Measurements from ENCODE around the gene RBPMS2. TPM values are rescaled to one million over a fixed set of nuclear protein-coding genes. Genes with fewer than 3 reads are reported as not detected.

The RBPMS2 gene
- total RNA-seq, 1 experiment from 2014 or later: 181 TPM

DNA sequence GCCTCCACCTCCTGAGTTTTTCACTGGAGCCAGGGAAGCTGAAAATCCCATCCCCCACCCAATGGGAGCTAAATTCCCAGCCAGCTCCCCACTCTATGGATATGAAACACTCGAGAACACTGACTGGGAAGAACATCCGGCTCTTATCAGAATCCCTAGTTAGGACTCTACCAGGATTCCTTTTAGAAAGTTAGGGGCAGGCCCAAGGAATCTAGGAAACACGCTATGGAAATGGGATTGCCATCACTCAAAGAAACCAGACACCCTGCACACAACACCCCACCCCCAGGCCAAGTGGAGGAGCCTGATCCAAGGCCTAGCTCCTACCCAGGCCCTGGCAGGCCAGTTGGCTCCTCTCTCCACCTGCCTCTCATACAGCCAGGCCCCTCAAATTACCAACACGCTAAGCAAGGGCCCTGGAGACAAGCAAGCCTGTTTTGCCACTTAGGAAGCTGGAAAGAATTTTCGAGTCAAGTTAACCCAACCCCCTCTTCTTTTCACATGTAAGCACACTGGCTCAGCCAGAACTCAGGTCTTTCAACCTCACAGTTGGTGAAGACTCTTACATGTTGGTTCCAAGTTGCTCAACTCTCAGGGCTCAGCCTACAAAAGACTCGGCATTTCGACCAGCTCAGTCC, 75.5 kb downstream of the RBPMS2 start:
- Mint-ChIP-seq H3K9me3 (peaks cover 0 to 2% of the 10 kb centered on the region in 2 experiments; a peak in 2 of 5 replicates), H3K36me3 (ENCODE audit: insufficient read depth in 1 of 3, low read depth in 3 of 3) (peaks cover 26 to 69% (median 39%) of the 10 kb centered on the region in 3 experiments), H3K27ac (peak overlapping the region; percentile 98 to 100 (median 98)), H3K4me1 (peaks cover 70 to 75% of the 10 kb centered on the region in 2 experiments), H3K4me3 (peak overlapping the region; percentile 78 to 93), H3K27me3 (ENCODE audit: low read depth) (peaks cover 2% of the 10 kb centered on the region; the same call in 1 of the 2 replicates)
- Histone ChIP-seq H4K91ac (ENCODE audit: insufficient read length, low read depth, low read length) (no peak overlapping the region), H3K18ac (ENCODE audit: insufficient read length, low read depth, low read length) (no peak overlapping the region), H3K23me2 (ENCODE audit: insufficient read length, low read depth, low read length, poor library complexity, severe bottlenecking) (peaks cover 25% of the 10 kb centered on the region), H3K56ac (ENCODE audit: insufficient read length, low read depth, low read length) (peak overlapping the region; percentile 28), H3K9ac (ENCODE audit: extremely low read depth, insufficient read length, low read length) (peak overlapping the region; percentile 78), H2BK15ac (ENCODE audit: low read depth, low read length) (no peak overlapping the region), H4K8ac (replicated peaks; ENCODE audit: insufficient read length, low read depth, low read length) (no peak overlapping the region), H2BK120ac (ENCODE audit: low read depth, low read length, poor library complexity, severe bottlenecking) (no peak overlapping the region), H2AFZ (ENCODE audit: low read length) (no peak overlapping the region), H3T11ph (ENCODE audit: low read length) (no peak overlapping the region), H3K23ac (ENCODE audit: insufficient read length, low read depth, low read length) (no peak overlapping the region), H3K14ac (ENCODE audit: insufficient read depth, low read length) (no peak overlapping the region), H3K4me2 (ENCODE audit: insufficient read depth, insufficient read length, low read length) (peak overlapping the region; percentile 95), H2BK12ac (ENCODE audit: insufficient read length, low read depth, low read length) (no peak overlapping the region), H2BK5ac (ENCODE audit: insufficient read length, low read length) (no peak overlapping the region), H4K5ac (ENCODE audit: insufficient read length, low read depth, low read length) (no peak overlapping the region), H2BK20ac (ENCODE audit: low read depth, low read length, poor library complexity, severe bottlenecking) (no peak overlapping the region), H2AK5ac (ENCODE audit: insufficient read length, low read length) (no peak overlapping the region), H3K27ac (ENCODE audit: insufficient read length, low read depth, low read length) (peak overlapping the region; percentile 97), H3K79me2 (ENCODE audit: insufficient read depth, low read length) (peaks cover 38% of the 10 kb centered on the region; the same call in 1 of the 2 replicates), H3K79me1 (ENCODE audit: insufficient read depth, low read depth, low read length, poor library complexity, severe bottlenecking) (peaks cover 6% of the 10 kb centered on the region), H3K4ac (ENCODE audit: low read depth, low read length) (no peak overlapping the region), H4K20me1 (ENCODE audit: control insufficient read depth, insufficient read depth, insufficient read length) (no peaks in the 10 kb centered on the region), H3K4me1 (ENCODE audit: insufficient read depth, low read length) (peaks cover 19% of the 10 kb centered on the region; the same call in 1 of the 2 replicates), H3K9me3 (ENCODE audit: control insufficient read depth, low read depth, low read length) (no peaks in the 10 kb centered on the region), H3K27me3 (ENCODE audit: insufficient read depth, low read length) (no peaks in the 10 kb centered on the region)
- no CpG with 5 or more reads among the region's 7 CpGs for whole genome bisulfite sequencing (ENCODE audit: extremely low coverage, insufficient read length, low lambda C conversion rate)
- peak; percentile 84 for DNase-seq
- TF ChIP-seq, protein P1, sequence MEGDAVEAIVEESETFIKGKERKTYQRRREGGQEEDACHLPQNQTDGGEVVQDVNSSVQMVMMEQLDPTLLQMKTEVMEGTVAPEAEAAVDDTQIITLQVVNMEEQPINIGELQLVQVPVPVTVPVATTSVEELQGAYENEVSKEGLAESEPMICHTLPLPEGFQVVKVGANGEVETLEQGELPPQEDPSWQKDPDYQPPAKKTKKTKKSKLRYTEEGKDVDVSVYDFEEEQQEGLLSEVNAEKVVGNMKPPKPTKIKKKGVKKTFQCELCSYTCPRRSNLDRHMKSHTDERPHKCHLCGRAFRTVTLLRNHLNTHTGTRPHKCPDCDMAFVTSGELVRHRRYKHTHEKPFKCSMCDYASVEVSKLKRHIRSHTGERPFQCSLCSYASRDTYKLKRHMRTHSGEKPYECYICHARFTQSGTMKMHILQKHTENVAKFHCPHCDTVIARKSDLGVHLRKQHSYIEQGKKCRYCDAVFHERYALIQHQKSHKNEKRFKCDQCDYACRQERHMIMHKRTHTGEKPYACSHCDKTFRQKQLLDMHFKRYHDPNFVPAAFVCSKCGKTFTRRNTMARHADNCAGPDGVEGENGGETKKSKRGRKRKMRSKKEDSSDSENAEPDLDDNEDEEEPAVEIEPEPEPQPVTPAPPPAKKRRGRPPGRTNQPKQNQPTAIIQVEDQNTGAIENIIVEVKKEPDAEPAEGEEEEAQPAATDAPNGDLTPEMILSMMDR (conservative IDR thresholded peaks at IDR 0.05): no peak
